ENCODE data around the gene RPRML.
"Not testable (repeated sequence)": the region's sequence is repeated elsewhere in the genome, so short reads cannot be mapped to it uniquely, and the experiment has no call there.

RPRML gene

GRCh38 chr17:46964315-46965265, 14.5 kb downstream of the RPRML start:
- no peak for DNase-seq (ENCODE audit: low read depth, low spot score)
- H3K4me3 ChIP-seq (ENCODE audit: insufficient read length, low read depth): no peak overlapping the region
- no peaks in the 10 kb centered on the region for H3K4me1 ChIP-seq (ENCODE audit: insufficient read depth, insufficient read length)
- no peak overlapping the region for H3K9ac ChIP-seq (ENCODE audit: insufficient read length, low read depth)
- H3K9me3 ChIP-seq (ENCODE audit: insufficient read depth, low read length): peaks cover 6% of the 10 kb centered on the region; the same call in 1 of the 2 replicates
- H3K27me3 ChIP-seq (ENCODE audit: insufficient read depth, insufficient read length): no peaks in the 10 kb centered on the region
- H3K36me3 ChIP-seq (ENCODE audit: insufficient read depth, insufficient read length, low read length): peaks cover 14% of the 10 kb centered on the region
- TF ChIP-seq ZNF274 (IDR thresholded peaks at IDR 0.05; ENCODE audit: low read depth, low read length) (no peak), SUZ12 (IDR thresholded peaks at IDR 0.05; ENCODE audit: extremely low read depth, insufficient read depth, insufficient read length) (no peak), YY1 (IDR thresholded peaks at IDR 0.05; ENCODE audit: insufficient read depth, insufficient read length) (no peak)

GRCh38 chr17:46963571-46963970, 15.5 kb downstream of the RPRML start:
- no peak overlapping the region for H3K9ac ChIP-seq (ENCODE audit: insufficient read length, low read depth)
- H3K9me3 ChIP-seq (ENCODE audit: insufficient read depth, low read length): peaks cover 8% of the 10 kb centered on the region; the same call in 1 of the 2 replicates
- TF ChIP-seq SUZ12 (IDR thresholded peaks at IDR 0.05; ENCODE audit: extremely low read depth, insufficient read depth, insufficient read length) (no peak), YY1 (IDR thresholded peaks at IDR 0.05; ENCODE audit: insufficient read depth, insufficient read length) (no peak), ZNF274 (IDR thresholded peaks at IDR 0.05; ENCODE audit: low read depth, low read length) (no peak)
- no peak for DNase-seq (ENCODE audit: low read depth, low spot score)
- no peaks in the 10 kb centered on the region for H3K27me3 ChIP-seq (ENCODE audit: insufficient read depth, insufficient read length)
- no peak overlapping the region for H3K4me3 ChIP-seq (ENCODE audit: insufficient read length, low read depth)
- H3K36me3 ChIP-seq (ENCODE audit: insufficient read depth, insufficient read length, low read length): peaks cover 10% of the 10 kb centered on the region
- no peaks in the 10 kb centered on the region for H3K4me1 ChIP-seq (ENCODE audit: insufficient read depth, insufficient read length)

GRCh38 chr17:46962374-46962790, 16.7 kb downstream of the RPRML start:
- Histone ChIP-seq H3K9ac (ENCODE audit: insufficient read length, low read depth) (no peak overlapping the region), H3K4me3 (ENCODE audit: insufficient read length, low read depth) (no peak overlapping the region), H3K36me3 (ENCODE audit: insufficient read depth, insufficient read length, low read length) (peaks cover 7% of the 10 kb centered on the region), H3K27me3 (ENCODE audit: insufficient read depth, insufficient read length) (no peaks in the 10 kb centered on the region), H3K9me3 (ENCODE audit: insufficient read depth, low read length) (peaks cover 8% of the 10 kb centered on the region; the same call in 1 of the 2 replicates), H3K4me1 (ENCODE audit: insufficient read depth, insufficient read length) (no peaks in the 10 kb centered on the region)
- no peak for DNase-seq (ENCODE audit: low read depth, low spot score)
- TF ChIP-seq ZNF274 (IDR thresholded peaks at IDR 0.05; ENCODE audit: low read depth, low read length) (no peak), YY1 (IDR thresholded peaks at IDR 0.05; ENCODE audit: insufficient read depth, insufficient read length) (no peak), SUZ12 (IDR thresholded peaks at IDR 0.05; ENCODE audit: extremely low read depth, insufficient read depth, insufficient read length) (no peak)

DNA sequence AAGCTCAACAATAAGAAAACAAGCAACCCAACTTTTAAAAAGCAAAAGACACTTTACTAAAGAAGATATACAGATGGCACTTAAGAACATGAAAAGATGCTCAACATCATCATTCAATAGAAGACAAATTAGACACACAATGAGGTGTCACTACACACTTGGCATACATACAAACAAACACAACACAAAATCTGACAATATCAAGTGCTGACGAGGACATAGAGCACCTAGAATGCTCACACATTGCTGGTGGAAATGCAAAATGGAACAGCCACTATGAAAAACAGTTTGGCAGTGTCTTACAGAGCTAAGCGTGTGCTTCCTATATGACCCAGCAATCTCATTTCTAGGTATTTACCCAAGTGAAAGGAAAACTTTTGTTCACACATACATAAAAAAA, 18.9 kb downstream of the RPRML start:
- peaks cover 10% of the 10 kb centered on the region for H3K36me3 ChIP-seq (ENCODE audit: insufficient read depth, insufficient read length, low read length)
- H3K9me3 ChIP-seq (ENCODE audit: insufficient read depth, low read length): peaks cover 8% of the 10 kb centered on the region; the same call in 1 of the 2 replicates
- DNase-seq (ENCODE audit: low read depth, low spot score): no peak
- no peak overlapping the region for H3K9ac ChIP-seq (ENCODE audit: insufficient read length, low read depth)
- H3K4me1 ChIP-seq (ENCODE audit: insufficient read depth, insufficient read length): no peaks in the 10 kb centered on the region
- no peak overlapping the region for H3K4me3 ChIP-seq (ENCODE audit: insufficient read length, low read depth)
- no peaks in the 10 kb centered on the region for H3K27me3 ChIP-seq (ENCODE audit: insufficient read depth, insufficient read length)
- TF ChIP-seq YY1 (IDR thresholded peaks at IDR 0.05; ENCODE audit: insufficient read depth, insufficient read length) (no peak), SUZ12 (IDR thresholded peaks at IDR 0.05; ENCODE audit: extremely low read depth, insufficient read depth, insufficient read length) (no peak), ZNF274 (IDR thresholded peaks at IDR 0.05; ENCODE audit: low read depth, low read length) (no peak)

GRCh38 chr17:46958041-46958591, 20.9 kb downstream of the RPRML start:
- DNase-seq (ENCODE audit: low read depth, low spot score): no peak
- TF ChIP-seq SUZ12 (IDR thresholded peaks at IDR 0.05; ENCODE audit: extremely low read depth, insufficient read depth, insufficient read length): no peak

GRCh38 chr17:46953191-46953590, 25.9 kb downstream of the RPRML start:
- H3K36me3 ChIP-seq (ENCODE audit: insufficient read depth, insufficient read length, low read length): peaks cover 30% of the 10 kb centered on the region
- not testable (repeated sequence) for H3K9me3 ChIP-seq (ENCODE audit: insufficient read depth, low read length); DNase-seq (ENCODE audit: low read depth, low spot score); H3K9ac ChIP-seq (ENCODE audit: insufficient read length, low read depth); H3K4me1 ChIP-seq (ENCODE audit: insufficient read depth, insufficient read length); H3K27me3 ChIP-seq (ENCODE audit: insufficient read depth, insufficient read length); H3K4me3 ChIP-seq (ENCODE audit: insufficient read length, low read depth)

More at GRCh38 chr17:46958041-46958591, 20.9 kb downstream of the RPRML start:
- H3K4me1 ChIP-seq (ENCODE audit: insufficient read depth, insufficient read length): no peaks in the 10 kb centered on the region
- H3K27me3 ChIP-seq (ENCODE audit: insufficient read depth, insufficient read length): no peaks in the 10 kb centered on the region
- peaks cover 8% of the 10 kb centered on the region; the same call in 1 of the 2 replicates for H3K9me3 ChIP-seq (ENCODE audit: insufficient read depth, low read length)
- peaks cover 10% of the 10 kb centered on the region for H3K36me3 ChIP-seq (ENCODE audit: insufficient read depth, insufficient read length, low read length)
- H3K9ac ChIP-seq (ENCODE audit: insufficient read length, low read depth): no peak overlapping the region
- no peak overlapping the region for H3K4me3 ChIP-seq (ENCODE audit: insufficient read length, low read depth)

- Histone ChIP-seq H3K36me3 (ENCODE audit: insufficient read depth, insufficient read length, low read length) (peaks cover 33% of the 10 kb centered on the region), H3K27me3 (ENCODE audit: insufficient read depth, insufficient read length) (no peaks in the 10 kb centered on the region), H3K4me3 (ENCODE audit: insufficient read length, low read depth) (no peak overlapping the region), H3K9ac (ENCODE audit: insufficient read length, low read depth) (no peak overlapping the region), H3K9me3 (ENCODE audit: insufficient read depth, low read length) (no peaks in the 10 kb centered on the region), H3K4me1 (ENCODE audit: insufficient read depth, insufficient read length) (peaks cover 4% of the 10 kb centered on the region)
- TF ChIP-seq YY1 (IDR thresholded peaks at IDR 0.05; ENCODE audit: insufficient read depth, insufficient read length): no peak
- TF ChIP-seq SUZ12 (IDR thresholded peaks at IDR 0.05; ENCODE audit: extremely low read depth, insufficient read depth, insufficient read length): no peak
- TF ChIP-seq ZNF274 (IDR thresholded peaks at IDR 0.05; ENCODE audit: low read depth, low read length): no peak
- no peak for DNase-seq (ENCODE audit: low read depth, low spot score)
These were observed 26.9 kb downstream of the RPRML start for GRCh38 chr17:46952115-46952514.
